Fibroblast of mammary gland (primary cell): Measurements from ENCODE around the gene B9D2.

Experiments used
- DNase-seq: peaks from one replicate; pipeline ENCODE4 v3.0.0-alpha.2; 2010; ENCODE audit warnings: low read depth
- H3K4me3 ChIP-seq: 2 replicates; pipeline ENCODE4 v1.5.1; 2011; ENCODE audit warnings: low read depth, mild to moderate bottlenecking, low read length, moderate library complexity; ENCODE audit not compliant: control insufficient read depth
- TF ChIP-seq, protein P1 (sequence below): conservative IDR thresholded peaks from 2 replicates; pipeline ENCODE4 v1.5.1; 2011; ENCODE audit warnings: low read depth, low read length, inconsistent platforms; ENCODE audit not compliant: control insufficient read depth, insufficient read depth

B9D2 gene

DNA sequence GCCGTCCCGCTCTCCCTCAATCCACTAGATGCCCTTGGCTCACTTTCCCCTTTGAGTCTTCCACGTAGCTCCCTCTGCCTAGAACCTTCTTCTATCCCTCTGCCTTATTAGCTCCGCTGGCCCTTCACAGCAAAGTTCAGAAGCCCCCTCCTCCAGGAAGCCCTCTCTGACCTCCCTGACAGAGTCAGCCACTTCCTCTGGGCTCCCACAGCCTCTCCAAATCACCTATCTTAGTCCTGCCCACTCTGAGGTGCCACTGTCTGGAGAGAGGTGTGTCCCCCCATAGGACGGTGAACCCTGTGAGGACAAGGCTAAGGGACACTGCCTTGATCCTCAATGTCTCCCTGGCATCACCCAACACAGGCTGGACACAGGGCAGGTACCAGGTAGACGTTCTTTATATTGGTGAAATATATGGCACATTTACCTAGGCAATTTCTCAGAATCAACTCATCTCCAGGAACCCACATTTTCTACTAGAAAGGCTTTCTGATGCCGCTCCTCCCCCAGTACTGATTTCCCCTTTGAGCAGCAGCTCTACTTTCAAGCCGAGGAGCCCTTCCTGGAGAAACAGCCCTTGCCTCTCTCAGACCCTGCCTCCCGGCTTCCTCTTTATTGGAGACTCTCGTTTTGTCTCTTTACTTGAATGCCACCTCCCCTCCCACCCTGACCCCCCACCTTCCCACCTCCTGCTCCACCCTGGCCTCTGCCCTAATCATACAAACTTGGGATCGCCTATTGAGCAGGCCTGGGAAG lies 6.8 kb downstream of the B9D2 start:
- H3K4me3 ChIP-seq: no peak overlapping the region
- TF ChIP-seq, protein P1, sequence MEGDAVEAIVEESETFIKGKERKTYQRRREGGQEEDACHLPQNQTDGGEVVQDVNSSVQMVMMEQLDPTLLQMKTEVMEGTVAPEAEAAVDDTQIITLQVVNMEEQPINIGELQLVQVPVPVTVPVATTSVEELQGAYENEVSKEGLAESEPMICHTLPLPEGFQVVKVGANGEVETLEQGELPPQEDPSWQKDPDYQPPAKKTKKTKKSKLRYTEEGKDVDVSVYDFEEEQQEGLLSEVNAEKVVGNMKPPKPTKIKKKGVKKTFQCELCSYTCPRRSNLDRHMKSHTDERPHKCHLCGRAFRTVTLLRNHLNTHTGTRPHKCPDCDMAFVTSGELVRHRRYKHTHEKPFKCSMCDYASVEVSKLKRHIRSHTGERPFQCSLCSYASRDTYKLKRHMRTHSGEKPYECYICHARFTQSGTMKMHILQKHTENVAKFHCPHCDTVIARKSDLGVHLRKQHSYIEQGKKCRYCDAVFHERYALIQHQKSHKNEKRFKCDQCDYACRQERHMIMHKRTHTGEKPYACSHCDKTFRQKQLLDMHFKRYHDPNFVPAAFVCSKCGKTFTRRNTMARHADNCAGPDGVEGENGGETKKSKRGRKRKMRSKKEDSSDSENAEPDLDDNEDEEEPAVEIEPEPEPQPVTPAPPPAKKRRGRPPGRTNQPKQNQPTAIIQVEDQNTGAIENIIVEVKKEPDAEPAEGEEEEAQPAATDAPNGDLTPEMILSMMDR: no peak
- no peak for DNase-seq

DNA sequence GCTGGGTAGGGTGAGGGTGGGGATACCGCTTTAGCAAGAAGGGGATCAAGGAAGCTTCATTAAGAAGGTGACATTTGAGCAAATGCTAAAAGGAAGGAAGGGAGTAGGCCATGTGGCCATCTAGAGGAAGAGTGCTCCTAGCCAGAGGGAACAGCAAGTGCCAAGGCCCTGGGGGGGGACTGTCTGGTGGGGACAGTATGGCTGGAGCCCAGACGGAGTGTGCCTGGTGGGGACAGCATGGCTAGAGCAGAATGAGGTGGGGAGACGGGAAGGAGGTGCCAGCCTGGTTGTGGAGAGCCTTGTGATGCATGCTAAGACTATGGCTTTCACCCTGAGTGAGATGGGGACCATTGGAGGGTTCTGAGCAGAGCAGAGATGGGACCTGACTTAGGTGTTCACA lies 8.1 kb downstream of the B9D2 start:
- DNase-seq: no peak
- TF ChIP-seq, protein P1: no peak
- no peak overlapping the region for H3K4me3 ChIP-seq

DNA sequence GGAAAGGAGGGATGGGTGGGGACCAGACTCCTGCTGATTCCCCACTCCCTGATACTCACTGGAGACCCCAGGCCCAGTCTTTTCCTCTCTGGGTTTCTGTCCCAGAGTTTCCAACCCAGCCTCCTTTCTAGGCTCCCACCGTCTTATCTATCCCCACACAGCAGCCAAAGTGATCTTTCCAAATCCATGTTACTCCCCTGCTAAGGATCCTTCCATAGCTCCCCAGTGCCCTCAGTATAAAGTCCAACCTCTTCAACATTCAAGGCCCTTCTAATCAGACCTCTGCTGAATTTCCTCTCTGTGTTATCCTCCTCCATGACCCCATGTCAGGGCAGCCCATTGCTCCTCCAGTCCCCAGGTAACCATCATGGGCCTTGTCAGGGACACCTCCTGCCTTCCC lies 8.9 kb downstream of the B9D2 start:
- no peak for DNase-seq
- TF ChIP-seq, protein P1: no peak
- H3K4me3 ChIP-seq: no peak overlapping the region

DNA sequence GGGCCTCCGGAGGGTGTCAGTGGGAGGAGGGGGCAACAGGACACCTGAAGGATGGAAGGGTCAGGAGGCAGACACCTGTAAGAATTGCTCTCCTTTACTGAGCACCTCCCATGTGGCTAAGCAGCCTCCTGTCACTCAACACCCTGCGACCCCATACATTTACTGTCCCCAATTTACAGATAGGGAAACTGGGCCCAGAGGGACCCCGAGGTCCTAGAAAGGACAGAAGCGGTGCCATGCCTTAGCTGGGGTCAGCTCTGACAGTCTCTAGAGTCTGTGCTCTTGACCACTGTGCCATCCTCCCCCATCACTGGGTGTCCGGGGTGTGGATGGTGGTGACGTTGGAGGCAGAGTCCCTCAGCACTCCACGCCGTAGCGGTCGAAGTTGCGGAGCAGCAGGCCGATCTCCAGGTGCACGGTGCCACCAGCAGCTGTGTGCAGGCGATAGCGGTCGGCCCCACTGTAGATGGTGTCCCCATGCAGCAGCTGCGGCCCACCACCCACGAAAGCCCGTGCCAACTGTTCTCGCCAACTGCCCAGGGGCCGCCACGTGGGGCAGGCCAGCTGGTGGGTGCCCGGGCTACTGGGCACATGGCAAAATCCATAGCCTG lies 9.5 kb downstream of the B9D2 start:
- TF ChIP-seq, protein P1: no peak
- DNase-seq: no peak
- H3K4me3 ChIP-seq: peak overlapping the region; percentile 89

DNA sequence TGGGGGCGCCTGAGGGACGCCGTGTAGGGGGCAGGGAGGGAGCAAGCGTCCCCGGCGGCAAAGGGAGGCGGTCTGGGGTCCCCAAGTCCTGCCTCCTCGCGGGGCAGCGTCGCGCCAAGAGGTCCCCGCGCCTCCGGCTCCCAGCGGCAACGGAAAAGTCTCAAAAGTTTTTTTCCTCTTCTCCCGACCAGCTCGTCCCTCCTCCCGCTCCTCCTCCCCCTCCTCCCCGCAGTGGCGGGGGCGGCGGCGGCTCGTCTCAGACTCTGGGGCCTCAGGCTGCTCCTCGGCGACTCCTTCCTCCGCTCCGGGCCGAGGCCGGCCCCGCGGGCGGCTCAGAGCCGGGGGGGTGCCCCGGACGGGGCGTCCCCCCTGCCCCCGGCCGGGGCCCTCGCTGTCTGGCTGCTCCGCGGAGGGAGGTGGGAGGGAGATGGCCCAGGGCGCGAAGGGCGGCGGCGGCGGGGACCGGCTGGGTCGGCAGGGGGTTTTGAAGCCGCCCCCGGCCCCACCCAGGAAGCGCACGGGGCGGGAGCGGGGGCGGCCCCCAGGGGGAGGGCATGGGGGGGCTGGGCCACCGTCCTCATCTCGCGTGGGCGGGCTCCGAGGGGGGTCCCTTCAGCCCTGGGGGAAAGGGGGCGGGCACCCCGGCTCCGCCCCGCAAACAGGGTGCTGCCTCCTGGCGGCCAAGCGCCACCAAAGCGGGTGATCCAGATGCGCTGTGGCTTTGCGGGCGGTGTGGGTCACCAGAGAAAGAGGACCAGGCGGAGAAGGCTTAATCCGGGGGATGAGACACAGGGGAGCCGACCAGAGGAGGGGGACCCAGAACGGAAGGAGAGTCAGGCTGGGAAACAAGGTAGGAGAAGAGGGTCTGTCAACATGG lies 10.2 kb downstream of the B9D2 start, which contains the start of gene TGFB1:
Gene TGFB1, minus strand, starts transcription at position 457 of the 877 bp plus-strand sequence. CDS start 878 bp downstream, outside the sequence.
- peak; percentile 81 for DNase-seq
- TF ChIP-seq, protein P1: peak; percentile 73
- peak within 1 kb of the TSS; percentile 89 for H3K4me3 ChIP-seq

DNA sequence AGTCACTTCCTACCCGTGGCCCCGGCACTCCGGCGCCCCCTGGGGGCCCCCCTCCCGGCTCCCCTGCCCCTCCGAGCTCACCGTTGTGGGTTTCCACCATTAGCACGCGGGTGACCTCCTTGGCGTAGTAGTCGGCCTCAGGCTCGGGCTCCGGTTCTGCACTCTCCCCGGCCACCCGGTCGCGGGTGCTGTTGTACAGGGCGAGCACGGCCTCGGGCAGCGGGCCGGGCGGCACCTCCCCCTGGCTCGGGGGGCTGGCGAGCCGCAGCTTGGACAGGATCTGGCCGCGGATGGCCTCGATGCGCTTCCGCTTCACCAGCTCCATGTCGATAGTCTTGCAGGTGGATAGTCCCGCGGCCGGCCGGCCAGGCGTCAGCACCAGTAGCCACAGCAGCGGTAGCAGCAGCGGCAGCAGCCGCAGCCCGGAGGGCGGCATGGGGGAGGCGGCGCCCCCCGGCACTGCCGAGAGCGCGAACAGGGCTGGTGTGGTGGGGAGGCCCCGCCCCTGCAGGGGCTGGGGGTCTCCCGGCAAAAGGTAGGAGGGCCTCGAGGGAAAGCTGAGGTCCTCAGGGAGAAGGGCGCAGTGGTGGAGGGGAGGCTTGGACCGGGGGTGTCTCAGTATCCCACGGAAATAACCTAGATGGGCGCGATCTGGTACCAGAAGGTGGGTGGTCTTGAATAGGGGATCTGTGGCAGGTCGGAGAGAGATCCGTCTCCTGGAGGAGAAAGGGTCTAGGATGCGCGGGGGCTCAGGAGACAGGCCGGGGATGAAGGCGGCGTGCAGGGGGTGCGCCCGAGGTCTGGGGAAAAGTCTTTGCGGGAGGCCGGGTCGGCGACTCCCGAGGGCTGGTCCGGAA lies 11.1 kb downstream of the B9D2 start:
- peak overlapping the region; percentile 89 for H3K4me3 ChIP-seq
- DNase-seq: peak; percentile 51
- TF ChIP-seq, protein P1: peak; percentile 35
